GM12872 (cell line): Measurements from ENCODE around the gene SLC7A11.

Experiments used
- TF ChIP-seq, protein P1 (sequence below): IDR thresholded peaks from 3 replicates; pipeline ENCODE4 v1.5.1; 2011; ENCODE audit warnings: low read depth, mild to moderate bottlenecking, low read length, moderate library complexity; ENCODE audit not compliant: insufficient read depth

Gene SLC7A11

DNA sequence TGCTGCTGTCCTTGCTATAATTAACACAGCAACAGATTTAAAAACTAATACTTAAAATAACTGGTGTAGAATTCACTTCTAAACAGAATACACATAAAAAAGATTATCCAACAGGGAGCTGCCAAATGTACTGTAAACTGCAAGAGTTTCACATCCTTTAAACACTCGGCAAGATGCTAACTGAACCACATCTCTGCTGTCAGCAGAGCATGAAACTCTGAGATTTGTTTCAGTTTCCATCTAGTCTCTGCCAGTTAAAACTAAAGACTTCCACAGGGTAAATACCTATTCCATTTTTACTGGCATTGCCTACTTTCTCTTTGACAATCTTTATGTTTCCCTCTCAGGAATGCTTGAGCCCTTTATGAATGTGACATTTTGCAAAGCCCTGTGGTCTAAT is 127.7 kb downstream of the SLC7A11 start:
- TF ChIP-seq, protein P1, sequence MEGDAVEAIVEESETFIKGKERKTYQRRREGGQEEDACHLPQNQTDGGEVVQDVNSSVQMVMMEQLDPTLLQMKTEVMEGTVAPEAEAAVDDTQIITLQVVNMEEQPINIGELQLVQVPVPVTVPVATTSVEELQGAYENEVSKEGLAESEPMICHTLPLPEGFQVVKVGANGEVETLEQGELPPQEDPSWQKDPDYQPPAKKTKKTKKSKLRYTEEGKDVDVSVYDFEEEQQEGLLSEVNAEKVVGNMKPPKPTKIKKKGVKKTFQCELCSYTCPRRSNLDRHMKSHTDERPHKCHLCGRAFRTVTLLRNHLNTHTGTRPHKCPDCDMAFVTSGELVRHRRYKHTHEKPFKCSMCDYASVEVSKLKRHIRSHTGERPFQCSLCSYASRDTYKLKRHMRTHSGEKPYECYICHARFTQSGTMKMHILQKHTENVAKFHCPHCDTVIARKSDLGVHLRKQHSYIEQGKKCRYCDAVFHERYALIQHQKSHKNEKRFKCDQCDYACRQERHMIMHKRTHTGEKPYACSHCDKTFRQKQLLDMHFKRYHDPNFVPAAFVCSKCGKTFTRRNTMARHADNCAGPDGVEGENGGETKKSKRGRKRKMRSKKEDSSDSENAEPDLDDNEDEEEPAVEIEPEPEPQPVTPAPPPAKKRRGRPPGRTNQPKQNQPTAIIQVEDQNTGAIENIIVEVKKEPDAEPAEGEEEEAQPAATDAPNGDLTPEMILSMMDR = no peak
